ENCODE results near the gene CCR5.

DNA sequence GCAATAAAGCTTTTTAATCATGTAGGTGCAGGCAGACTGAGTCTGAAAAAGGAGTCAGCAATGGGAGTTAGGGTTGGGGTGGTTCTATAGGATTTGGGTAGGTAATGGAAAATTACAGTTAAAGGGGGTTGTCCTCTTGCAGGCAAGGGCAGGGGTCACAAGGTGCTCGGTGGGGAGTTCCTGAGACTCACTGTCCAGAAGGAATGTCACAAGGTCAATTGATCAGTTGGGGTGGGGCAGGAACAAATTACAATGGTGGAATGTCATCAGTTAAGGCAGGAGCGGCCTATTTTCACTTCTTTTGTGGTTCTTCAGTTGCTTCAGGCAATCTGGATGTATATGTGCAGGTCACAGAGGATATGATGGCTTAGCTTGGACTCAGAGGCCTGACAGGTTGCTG lies 22.3 kb downstream of the CCR5 start:
- TF ChIP-seq CTCF (conservative IDR thresholded peaks at IDR 0.05; ENCODE audit: low read length): no peak
- no peak for TF ChIP-seq EZH2phosphoT487 (IDR thresholded peaks at IDR 0.05; ENCODE audit: borderline replicate concordance)
